Astrocyte of the spinal cord (primary cell): ENCODE data around the gene MELK.

ENCODE experiments used
- DNase-seq: peaks from one replicate; pipeline ENCODE4 v3.0.0; 2011; ENCODE audit warnings: low read depth, low spot score
- H3K4me3 ChIP-seq: 2 replicates; pipeline ENCODE4 v1.5.1; 2011; ENCODE audit warnings: low read depth, mild to moderate bottlenecking, low read length, moderate library complexity
- CTCF ChIP-seq: IDR thresholded peaks from 2 replicates; pipeline ENCODE4 v1.5.1; 2012; ENCODE audit warnings: low read depth, mild to moderate bottlenecking, low read length, inconsistent platforms
- in situ Hi-C: cut with HindIII; loops from 2 replicates; pipeline ENCODE4 v1.10.0; 2017; ENCODE audit warnings: low sequenced_read_pairs

Gene MELK

DNA sequence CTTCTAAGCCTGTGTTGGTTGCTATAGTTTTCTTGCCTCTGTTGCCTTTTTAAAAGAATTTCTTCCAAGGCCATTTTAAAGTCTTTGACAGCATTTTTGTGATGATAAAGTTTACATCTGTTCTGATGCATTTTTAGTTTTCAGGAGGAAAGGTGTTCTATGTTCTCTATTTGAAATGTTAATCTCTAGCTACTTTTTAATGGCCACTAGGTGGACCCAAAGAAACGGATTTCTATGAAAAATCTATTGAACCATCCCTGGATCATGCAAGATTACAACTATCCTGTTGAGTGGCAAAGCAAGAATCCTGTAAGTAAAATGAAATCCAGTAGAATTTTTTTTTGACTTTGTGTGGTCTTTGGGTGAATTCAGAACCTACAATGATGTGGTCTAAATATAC, 60.2 kb downstream of the MELK start:
- DNase-seq, result peak; percentile 52
- in situ Hi-C loops, result no loop called here
- peak; percentile 58 for TF ChIP-seq CTCF
- no peak overlapping the region for H3K4me3 ChIP-seq

- in situ Hi-C loops, result no loop called here
- TF ChIP-seq CTCF, result peak; percentile 4
- DNase-seq, result no peak
- H3K4me3 ChIP-seq, result no peak overlapping the region
Measured at GRCh38 chr9:36637491-36638270, 65.0 kb downstream of the MELK start.

GRCh38 chr9:36640771-36641381, 68.2 kb downstream of the MELK start:
- in situ Hi-C loops, result no loop called here
- no peak for TF ChIP-seq CTCF
- no peak for DNase-seq
- H3K4me3 ChIP-seq, result no peak overlapping the region

DNA sequence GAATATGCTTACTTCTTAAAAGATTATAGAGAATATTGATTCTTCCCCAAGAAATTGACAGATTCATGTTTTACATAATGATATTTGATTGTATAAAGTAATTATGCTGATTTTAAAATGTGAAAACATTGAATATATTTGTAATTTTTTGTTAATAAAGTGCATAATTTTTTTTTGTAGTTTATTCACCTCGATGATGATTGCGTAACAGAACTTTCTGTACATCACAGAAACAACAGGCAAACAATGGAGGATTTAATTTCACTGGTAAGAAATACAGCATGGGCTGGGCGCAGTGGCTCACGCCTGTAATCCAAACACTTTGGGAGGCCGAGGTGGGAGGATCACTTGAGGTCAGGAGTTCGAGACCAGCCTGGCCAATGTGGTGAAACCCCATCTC, 70.1 kb downstream of the MELK start:
- in situ Hi-C loops, result no loop called here
- no peak overlapping the region for H3K4me3 ChIP-seq
- DNase-seq, result no peak
- no peak for TF ChIP-seq CTCF

GRCh38 chr9:36656842-36657241, 84.1 kb downstream of the MELK start:
- in situ Hi-C loops, result no loop called here
- no peak for TF ChIP-seq CTCF
- no peak overlapping the region for H3K4me3 ChIP-seq
- no peak for DNase-seq

- H3K4me3 ChIP-seq, result no peak overlapping the region
- in situ Hi-C loops, result no loop called here
- no peak for TF ChIP-seq CTCF
- no peak for DNase-seq
Measured at GRCh38 chr9:36659500-36659899, 86.8 kb downstream of the MELK start.
